Smooth muscle cell (in vitro differentiated cells): ENCODE data around the gene ZNF536. TPM values are rescaled to one million over a fixed set of nuclear protein-coding genes. Genes with fewer than 3 reads are reported as not detected.

ENCODE experiments used
- DNase-seq: peaks from one replicate; lab custom pipeline; 2025; ENCODE audit not compliant: unreplicated experiment; lab: John Stamatoyannopoulos, UW
- H2AFZ ChIP-seq: fragments of 200-600 bp; sonication (generic); 2 replicates; pipeline ENCODE4 v1.6.0; 2016; ENCODE audit warnings: antibody characterized with exemption, low read depth, mild to moderate bottlenecking
- H3F3A ChIP-seq: fragments of 200-600 bp; sonication (generic); 2 replicates; pipeline ENCODE4 v1.6.0; 2017; ENCODE audit warnings: antibody characterized with exemption, low read depth
- H3K27ac ChIP-seq: fragments of 200-600 bp; sonication (generic); 2 replicates; pipeline ENCODE4 v1.5.1; 2016; ENCODE audit warnings: low read depth, mild to moderate bottlenecking
- H3K27me3 ChIP-seq: fragments of 200-600 bp; sonication (generic); 2 replicates; pipeline ENCODE4 v1.6.1; 2016; ENCODE audit warnings: low read depth, mild to moderate bottlenecking
- H3K36me3 ChIP-seq: fragments of 200-600 bp; sonication (generic); 2 replicates; pipeline ENCODE4 v1.5.1; 2016; ENCODE audit warnings: low read depth
- H3K4me1 ChIP-seq: fragments of 200-600 bp; sonication (generic); 2 replicates; pipeline ENCODE4 v1.5.1; 2016; ENCODE audit warnings: low read depth
- H3K4me2 ChIP-seq: fragments of 200-600 bp; sonication (generic); 2 replicates; pipeline ENCODE4 v1.6.0; 2016; ENCODE audit warnings: mild to moderate bottlenecking
- H3K4me3 ChIP-seq: fragments of 200-600 bp; sonication (generic); 2 replicates; pipeline ENCODE4 v1.5.1; 2016; ENCODE audit warnings: mild to moderate bottlenecking
- H3K79me2 ChIP-seq: fragments of 200-600 bp; sonication (generic); 2 replicates; pipeline ENCODE4 v1.6.0; 2016; ENCODE audit warnings: low read depth, mild to moderate bottlenecking
- H3K9ac ChIP-seq: fragments of 200-600 bp; sonication (generic); 2 replicates; pipeline ENCODE4 v1.6.0; 2016; ENCODE audit warnings: low read depth
- H3K9me3 ChIP-seq: fragments of 200-600 bp; sonication (generic); replicated peaks from 2 replicates; pipeline ENCODE4 v1.5.1; 2016; ENCODE audit warnings: low read depth
- H4K20me1 ChIP-seq: fragments of 200-600 bp; sonication (generic); 2 replicates; pipeline ENCODE4 v1.6.0; 2016; ENCODE audit warnings: low read depth
- CTCF ChIP-seq: fragments of 200-600 bp; sonication (generic); IDR thresholded peaks from 2 replicates; pipeline ENCODE4 v1.5.1; 2017; ENCODE audit warnings: borderline replicate concordance, mild to moderate bottlenecking, antibody characterized with exemption; ENCODE audit not compliant: insufficient read depth, poor library complexity, severe bottlenecking
- WGBS: methylation state at CpG from one replicate; pipeline ENCODE4 v1.1.7; 2016; ENCODE audit warnings: low lambda C conversion rate; 5-methylcytosine and 5-hydroxymethylcytosine counted together
- polyA plus RNA-seq: library from polyadenylated mRNA; unstranded; fragments of >200 nt; fragmentation: Nextera tagmentation; extraction: Ambion mirVana; gene quantifications from 2 replicates; pipeline ENCODE4 v1.2.1, GENCODE V29; 2016
- total RNA-seq: library from RNA; depleted of rRNA; stranded (reverse); fragments of >200 nt; gene quantifications from 2 replicates; pipeline ENCODE4 v1.2.3, GENCODE V29; 2014

The ZNF536 gene
- total and polyA plus RNA-seq, 2 experiments from 2014 or later: not detected

DNA sequence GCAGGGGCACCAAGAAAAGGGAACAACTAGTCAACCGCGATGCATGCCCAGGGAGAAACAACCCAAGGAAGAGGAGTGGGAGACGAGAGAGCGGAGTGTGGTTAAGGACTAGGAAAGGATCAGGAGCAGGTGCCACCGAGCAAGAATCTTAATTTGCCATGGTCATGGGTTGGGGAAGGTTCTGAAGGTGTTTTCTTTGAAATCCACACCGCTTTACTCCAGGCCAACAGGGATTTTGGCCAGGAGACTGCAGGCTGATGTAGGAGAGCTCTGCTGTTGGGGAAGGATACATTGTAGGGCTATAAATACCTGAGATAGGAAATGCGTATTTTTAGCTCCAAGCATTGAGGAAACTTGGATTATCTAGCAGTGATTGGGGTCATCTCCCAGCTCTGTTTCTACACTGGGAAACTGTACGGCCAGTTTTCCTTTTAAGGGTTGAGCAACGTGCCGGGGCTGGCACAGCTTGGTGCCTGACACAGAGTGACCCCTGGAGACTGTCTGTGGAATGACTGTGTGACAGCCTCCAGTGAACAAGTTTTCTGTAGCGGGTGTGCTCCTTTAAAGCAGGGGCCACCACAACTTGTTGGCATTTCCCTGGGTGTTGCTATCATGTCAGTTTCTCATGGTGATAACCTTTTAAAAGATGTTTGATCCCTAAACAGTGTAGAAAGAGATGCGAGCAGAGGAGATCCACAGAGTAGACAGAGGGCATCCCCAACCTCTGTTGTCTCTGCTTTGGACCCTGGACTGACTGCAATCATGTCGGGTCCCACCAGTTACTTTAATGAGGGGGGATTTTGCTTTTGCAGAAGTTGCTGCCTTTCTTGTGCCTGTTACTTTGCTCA, 34.3 kb downstream of the ZNF536 start:
- no peaks in the 10 kb centered on the region for H3K9me3 ChIP-seq
- DNase-seq: no peak
- H3K27ac ChIP-seq: no peak overlapping the region
- no peak overlapping the region for H3K9ac ChIP-seq
- H3F3A ChIP-seq: no peaks in the 10 kb centered on the region
- peak; percentile 48 for TF ChIP-seq CTCF
- peaks cover 21% of the 10 kb centered on the region for H3K27me3 ChIP-seq
- no peak overlapping the region for H3K4me2 ChIP-seq
- WGBS: 63% methylated on average over 13 of the region's 13 CpGs
- no peaks in the 10 kb centered on the region for H3K79me2 ChIP-seq
- H3K36me3 ChIP-seq: no peaks in the 10 kb centered on the region
- no peak overlapping the region for H2AFZ ChIP-seq
- H3K4me1 ChIP-seq: no peaks in the 10 kb centered on the region
- H4K20me1 ChIP-seq: no peaks in the 10 kb centered on the region
- no peak overlapping the region for H3K4me3 ChIP-seq

DNA sequence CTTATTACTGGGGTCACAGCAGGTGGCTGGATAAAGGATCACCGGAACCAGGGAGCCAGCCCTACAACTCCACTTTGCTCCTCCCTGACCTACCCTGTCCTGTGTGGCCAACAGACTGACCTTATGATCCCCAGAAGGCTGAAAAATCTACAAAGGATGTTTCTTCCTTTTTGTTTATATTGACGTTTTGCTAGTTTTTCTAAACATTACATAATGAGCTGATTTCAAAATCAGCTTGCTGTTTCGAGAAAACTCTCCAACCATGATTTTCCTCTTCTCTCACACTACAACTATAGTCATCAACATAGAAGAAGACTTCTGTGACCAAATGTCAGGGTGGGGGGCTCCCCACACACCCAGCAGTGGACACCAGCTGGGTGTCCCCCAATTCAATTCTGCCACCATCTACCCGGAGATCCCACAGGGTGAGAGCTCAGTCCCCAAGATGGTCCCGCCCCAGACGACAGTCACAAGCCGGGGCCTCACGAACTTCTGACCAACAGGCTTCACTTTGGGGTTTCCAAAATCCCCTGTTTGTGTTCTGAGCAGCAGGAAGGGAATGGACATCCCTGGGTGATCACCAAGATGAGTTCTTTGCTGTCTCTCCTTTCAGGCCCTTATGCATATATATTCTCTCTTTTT, 35.0 kb downstream of the ZNF536 start:
- Histone ChIP-seq H3K9me3 (no peaks in the 10 kb centered on the region), H3F3A (no peaks in the 10 kb centered on the region), H3K4me3 (no peak overlapping the region), H4K20me1 (no peaks in the 10 kb centered on the region), H3K27ac (no peak overlapping the region), H3K4me2 (no peak overlapping the region), H2AFZ (no peak overlapping the region), H3K9ac (no peak overlapping the region), H3K36me3 (no peaks in the 10 kb centered on the region), H3K4me1 (no peaks in the 10 kb centered on the region), H3K27me3 (peaks cover 19% of the 10 kb centered on the region), H3K79me2 (no peaks in the 10 kb centered on the region)
- no peak for DNase-seq
- no peak for TF ChIP-seq CTCF
- whole genome bisulfite sequencing: 82% methylated on average over 8 of the region's 8 CpGs

GRCh38 chr19:30408734-30409301, 36.6 kb downstream of the ZNF536 start:
- no peak for TF ChIP-seq CTCF
- Histone ChIP-seq H3K4me2 (no peak overlapping the region), H3K9me3 (no peaks in the 10 kb centered on the region), H3K4me3 (no peak overlapping the region), H3F3A (no peaks in the 10 kb centered on the region), H3K9ac (no peak overlapping the region), H3K36me3 (no peaks in the 10 kb centered on the region), H3K4me1 (no peaks in the 10 kb centered on the region), H3K79me2 (no peaks in the 10 kb centered on the region), H3K27me3 (peaks cover 31% of the 10 kb centered on the region), H2AFZ (no peak overlapping the region), H4K20me1 (no peaks in the 10 kb centered on the region), H3K27ac (no peak overlapping the region)
- DNase-seq: no peak
- WGBS: 88% methylated on average over 3 of the region's 3 CpGs
